ENCODE measurements around the gene MSMB.
"Not testable (repeated sequence)": the region's sequence is repeated elsewhere in the genome, so short reads cannot be mapped to it uniquely, and the experiment has no call there.

Gene MSMB, protein sequence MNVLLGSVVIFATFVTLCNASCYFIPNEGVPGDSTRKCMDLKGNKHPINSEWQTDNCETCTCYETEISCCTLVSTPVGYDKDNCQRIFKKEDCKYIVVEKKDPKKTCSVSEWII

DNA sequence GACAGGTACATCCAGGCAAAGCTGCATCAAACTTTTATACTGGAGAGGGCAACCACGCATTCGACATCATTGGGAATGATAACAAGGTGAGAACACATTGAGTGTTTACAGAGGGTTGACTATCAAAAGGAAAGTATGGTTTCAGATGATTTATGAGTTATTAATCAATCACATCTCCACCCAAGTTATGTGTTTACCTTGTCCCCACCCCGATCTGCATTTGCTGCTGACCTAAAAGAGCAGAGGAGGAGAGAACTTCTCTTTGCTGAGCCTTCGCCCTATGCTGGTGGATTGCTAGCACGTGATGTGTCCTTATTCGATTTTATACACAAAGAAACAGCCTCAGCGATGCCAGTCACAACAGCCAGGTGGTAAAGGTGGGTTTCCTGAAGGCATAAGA is at the start of gene MSMB:
MSMB (minus strand) TSS at position 9 of the 400 bp plus-strand sequence. CDS start 32 bp downstream, outside the sequence.
- DNase-seq (ENCODE audit: low read depth), result no peak

DNA sequence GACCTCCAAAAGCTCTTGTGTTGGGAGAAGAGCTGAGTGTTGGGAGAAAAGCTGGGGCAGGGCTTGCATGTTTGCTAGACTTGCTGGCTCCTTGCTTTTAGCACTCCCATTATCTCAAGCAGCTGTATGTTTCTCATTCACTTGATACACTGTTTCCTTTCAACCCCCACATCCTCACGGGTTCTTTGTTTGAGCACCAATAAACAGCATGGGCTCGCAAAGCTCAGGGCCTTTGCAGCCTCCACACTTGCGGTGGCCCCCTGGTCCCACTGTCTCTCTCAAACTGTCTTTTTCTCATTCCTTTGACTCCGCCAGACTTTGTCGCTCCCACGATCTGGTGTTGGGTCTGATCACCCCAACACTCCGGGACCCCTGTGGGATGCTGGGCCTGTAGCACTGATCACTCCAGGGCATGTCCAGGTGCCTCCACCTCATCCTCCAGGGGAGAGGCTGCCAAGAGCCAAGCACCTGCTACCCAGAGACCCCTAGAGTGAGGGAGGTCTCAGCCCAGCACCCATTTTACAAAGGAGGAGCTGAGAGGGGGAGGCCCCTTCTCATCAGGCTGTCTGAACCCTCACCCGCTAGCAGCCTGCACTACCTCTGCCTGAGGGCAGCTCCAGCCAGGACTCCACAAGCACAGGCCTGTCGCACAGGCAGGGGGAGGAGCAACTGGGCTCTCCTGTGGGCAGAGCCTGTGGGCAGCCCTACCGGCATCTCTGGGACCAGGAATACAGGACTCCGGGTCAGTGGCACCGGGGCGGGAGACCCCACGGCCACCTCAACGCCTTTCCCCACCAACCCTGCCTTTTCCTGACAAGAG is 49.1 kb upstream of the MSMB start:
- no peak for DNase-seq (ENCODE audit: low read depth)

DNA sequence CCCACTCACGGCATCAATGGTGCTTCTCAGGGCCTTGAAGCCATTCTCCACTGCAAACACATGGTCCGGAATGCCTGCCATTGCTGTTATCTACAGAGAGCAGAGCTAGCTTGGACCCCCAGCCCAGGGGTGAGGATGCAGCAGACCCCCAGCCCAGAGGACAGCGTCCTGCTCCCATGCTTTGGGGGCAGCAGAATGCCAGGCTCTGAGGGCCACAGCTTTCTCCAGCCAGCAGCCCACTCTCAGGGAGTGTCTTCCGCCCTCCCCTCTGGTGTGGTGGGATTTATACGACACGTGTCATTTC is 48.1 kb upstream of the MSMB start:
- DNase-seq (ENCODE audit: low read depth), result no peak

DNA sequence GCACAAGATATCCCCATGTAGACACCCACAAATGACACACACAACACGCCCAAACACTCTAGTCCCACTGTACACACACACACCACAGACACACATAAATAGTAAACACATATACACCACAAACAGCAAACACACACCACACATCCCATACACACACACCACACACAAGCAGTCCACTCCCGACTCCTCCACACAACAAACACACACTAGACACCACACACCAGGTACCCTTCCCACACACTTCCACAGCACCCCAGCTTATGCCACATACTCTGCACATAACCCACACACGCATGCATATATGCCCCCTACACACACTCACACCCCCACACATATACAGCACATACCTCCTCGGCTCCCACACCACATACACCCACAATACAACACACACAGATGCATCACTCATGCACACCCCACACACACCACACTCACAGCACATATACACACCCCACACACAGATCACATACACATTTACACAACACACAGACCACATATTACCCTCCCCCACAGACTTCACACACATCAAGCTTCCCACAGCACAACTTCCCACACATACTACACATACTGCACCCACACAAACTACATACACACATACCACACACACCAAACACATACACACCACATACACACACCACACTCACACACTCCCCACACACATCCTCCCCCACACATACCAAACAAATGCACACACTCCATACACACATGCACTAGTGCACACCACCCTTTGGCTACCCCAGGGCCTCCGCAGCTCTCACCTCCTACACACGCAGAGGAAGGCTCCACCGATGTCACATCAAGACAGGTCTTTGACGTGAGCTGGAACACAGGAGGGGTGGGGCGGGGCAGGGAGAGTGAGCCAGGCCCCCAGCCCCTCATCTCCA is 47.5 kb upstream of the MSMB start:
- not testable (repeated sequence) for DNase-seq (ENCODE audit: low read depth)

DNA sequence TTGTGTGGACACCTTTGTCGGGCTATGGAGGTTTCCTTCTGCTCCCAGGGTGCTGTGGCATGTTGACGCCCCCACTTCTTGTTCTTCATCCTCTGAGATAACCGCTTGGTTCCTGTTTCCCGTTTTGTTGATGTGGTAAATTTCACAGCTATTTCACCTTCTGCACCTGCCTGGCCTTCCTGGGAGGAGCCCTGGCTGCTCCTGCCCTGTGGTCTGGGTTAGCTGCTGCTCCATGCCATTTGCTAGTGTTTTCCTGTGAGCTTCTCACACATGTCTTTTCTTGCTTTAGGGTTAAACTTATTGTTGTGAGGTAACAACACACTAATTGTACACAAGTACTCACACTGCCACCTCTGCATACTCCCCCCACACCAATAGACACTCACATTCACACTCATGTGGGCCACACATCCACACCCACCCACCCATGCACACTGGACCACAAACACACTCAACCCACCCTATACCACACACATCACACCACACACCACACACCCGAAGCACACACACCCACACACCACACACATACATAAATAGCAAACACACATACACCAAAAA is 46.5 kb upstream of the MSMB start:
- no peak for DNase-seq (ENCODE audit: low read depth)

DNA sequence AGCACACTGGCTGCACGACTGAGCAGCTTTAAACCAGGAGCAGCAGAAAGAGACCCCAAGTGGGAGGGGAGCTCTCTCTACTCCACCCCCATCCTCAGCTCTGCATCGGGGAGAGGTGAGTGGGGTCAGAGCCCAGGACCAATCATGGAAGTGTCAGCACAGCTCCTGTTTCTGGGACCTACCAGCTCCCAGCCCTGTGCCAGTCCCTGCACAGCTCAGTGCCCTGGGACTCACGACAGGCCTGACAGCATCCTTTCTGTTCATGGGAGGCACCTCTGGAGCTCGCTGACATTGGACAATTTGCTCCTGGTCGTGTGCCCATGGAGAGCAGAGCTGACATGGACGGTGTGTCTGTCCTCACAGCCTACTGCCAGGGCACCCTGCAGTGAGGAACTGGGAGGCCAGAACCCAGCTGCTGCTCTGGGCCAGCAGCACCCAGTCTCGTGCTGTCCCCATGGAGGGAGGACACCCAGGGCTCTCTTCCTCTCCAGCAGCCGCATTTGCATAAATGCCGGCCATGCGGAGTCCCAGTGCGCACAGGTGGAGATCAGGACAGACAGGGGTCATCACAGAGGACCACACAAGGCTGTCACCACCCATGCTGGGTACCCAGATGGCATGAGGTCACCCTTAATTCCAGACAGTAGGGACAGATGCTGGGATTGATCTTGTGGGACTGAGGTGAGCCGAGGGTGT is 45.9 kb upstream of the MSMB start:
- no peak for DNase-seq (ENCODE audit: low read depth)

DNA sequence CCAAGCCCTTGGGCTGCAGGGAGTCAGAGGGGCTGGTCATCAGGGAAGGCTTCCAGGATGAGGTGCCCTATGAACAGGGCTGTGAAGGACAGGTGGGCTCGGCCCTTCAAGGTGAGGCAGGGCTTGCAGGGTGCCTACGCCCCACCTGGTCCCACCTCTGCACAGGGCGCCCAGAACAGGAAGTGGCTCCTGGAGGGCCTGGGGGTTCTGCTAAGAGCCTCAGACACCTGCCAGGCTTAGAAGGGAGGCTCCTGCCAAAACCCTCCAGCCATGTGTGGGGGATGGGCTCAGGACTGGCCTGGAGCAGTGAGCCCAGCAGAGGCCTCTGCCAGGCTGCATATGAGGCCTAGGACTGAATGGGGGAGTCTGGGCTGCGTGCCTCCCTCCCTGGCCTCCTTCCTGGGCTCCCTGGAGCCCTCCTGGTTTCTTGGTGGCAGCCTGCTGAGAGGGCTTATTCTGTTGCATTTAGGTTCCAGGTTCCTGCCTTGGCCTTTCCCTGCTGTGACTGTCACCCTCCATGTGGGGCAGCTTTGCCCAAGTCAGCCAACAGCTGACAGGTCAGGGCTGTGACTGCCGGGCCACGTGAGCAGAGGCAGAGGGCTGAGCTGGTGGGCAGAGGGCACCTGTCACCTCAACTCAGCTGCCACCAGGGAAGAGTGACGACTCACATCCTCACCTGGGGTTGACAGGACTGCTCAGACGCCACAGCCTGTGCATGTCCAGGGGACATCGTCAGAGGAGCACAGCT is 45.2 kb upstream of the MSMB start:
- DNase-seq (ENCODE audit: low read depth), result no peak

DNA sequence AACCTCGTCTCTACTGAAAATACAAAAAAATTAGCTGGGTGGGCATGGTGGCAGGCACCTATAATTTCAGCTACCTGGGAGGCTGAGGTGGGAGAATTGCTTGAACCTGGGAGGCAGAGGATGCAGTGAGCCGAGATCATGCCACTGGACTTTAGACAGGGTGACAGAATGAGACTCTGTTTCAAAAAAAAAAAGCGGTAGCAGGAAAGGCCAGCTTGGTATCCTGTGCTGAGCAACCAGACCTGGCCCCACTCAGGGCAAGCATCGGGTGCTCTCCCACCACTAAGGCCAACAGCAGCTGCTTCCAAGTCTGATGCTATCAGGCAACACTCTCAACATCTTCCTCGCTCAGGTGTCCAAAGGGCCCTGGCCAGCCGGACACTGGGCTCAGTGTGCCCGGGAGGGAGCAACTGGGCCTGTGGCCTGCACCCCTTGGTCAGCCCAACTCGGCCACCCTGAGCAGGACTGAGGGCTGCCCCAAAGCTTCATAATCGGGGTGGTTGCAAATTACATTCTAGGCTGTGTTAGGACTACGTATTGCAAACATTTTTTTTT is 44.3 kb upstream of the MSMB start:
- no peak for DNase-seq (ENCODE audit: low read depth)

DNA sequence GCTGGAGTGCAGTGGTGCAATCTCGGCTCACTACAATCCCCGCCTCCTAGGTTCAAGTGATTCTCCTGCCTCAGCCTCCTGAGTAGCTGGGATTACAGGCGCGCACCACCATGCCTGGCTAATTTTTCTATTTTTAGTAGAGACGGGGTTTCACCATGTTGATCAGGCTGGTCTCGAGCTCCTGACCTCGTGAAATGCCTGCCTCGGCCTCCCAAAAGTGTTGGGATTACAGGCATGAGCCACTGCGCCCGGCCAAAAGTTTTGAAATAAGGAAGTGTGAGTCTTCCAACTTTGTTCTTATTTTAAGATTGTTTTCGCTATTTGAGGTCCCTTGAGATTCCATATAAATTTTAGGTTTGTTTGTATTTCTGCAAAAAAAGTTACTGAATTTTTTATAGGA is 41.3 kb upstream of the MSMB start:
- not testable (repeated sequence) for DNase-seq (ENCODE audit: low read depth)

DNA sequence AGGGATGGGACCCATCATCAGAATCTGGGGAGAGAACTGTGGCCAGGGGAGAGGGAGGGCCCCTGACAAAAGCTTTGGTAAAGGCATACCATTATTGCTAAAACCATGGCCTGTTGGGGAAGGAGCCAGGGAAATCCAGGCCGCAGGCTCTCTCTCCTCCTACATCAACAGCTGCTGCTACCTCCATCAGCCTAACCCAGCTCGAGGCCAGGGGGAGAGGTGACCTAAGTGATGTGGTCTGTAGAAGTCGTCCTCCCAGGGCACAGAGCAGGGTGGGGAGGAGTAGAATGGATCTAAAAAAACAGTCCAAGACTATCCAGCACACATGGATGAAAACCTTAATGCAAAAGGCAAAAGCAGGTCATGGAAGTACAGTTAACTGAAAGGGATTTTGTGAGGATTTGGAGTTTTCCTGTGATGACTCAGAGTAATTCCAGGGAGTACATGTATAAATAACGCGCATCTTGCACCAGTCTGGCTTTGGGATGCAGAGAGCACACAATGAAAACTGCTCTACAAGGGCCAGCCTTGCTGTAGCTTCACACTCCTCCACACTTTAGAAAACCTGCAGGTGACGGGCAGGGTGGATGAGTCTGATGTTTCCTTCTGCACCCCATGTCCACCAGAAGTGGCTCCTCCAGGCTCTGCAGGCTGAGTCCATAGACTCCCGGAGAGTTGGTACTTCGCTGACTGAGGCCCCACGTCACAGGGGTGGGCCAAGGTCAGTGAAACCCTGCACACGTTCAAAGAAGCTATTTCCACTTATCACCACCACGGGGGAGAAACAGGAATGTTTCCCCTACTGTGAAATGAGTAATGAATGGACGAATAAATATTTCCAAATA is 38.5 kb upstream of the MSMB start:
- DNase-seq (ENCODE audit: low read depth), result peak; percentile 50

DNA sequence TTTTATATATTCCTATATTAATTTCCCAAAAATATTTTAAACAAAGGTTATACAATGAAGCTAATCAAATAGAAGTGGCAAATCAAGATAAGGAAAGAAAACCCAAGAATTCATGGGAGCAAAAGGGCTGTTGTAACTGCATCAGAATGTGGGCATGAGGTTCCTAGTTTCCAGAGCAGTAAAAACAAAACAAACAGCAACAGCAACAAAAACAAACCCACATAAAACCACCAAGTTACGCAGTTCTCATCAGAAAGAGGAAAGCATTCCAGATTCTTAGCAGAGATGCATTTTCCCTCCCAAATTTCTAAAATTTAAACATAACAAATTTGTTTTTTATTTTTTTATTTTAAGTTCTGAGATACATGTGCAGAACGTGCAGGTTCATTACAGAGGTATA is 34.8 kb upstream of the MSMB start:
- DNase-seq (ENCODE audit: low read depth), result peak; percentile 22

DNA sequence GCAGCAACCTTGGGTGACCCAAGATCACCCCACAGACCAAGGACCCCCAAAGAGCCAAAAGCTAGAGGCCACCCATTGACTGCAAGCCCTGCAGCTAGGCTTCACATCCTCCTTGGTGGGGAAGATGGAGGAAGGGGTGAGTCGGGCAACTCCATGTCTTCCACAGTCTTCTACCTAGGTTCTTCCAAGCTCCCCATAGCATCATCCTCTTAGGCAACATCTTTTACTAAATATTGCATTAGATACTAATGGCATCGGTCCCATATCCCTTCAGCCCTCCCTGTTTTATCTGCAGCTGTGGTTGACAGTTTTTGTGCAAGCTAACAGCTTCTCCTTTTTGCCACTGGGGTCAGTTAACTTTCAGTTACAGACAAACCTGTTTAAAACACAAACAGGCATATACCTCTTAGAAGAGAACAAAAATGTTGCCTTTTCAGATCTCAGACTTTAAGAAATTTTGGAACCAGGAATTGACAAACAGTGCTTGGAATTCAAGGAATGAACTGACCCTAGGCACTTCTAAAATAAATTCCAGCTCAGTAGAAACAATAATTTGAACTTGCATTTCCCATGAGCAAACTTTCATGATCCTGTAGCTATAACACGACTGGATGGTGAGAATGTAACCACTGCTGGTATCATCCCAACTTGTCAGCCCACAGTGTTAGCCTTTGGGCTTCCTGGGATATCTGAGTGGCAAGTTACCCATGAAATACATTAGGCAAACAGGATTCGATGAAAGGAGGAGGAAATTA is 33.9 kb upstream of the MSMB start:
- peak; percentile 66 for DNase-seq (ENCODE audit: low read depth)

DNA sequence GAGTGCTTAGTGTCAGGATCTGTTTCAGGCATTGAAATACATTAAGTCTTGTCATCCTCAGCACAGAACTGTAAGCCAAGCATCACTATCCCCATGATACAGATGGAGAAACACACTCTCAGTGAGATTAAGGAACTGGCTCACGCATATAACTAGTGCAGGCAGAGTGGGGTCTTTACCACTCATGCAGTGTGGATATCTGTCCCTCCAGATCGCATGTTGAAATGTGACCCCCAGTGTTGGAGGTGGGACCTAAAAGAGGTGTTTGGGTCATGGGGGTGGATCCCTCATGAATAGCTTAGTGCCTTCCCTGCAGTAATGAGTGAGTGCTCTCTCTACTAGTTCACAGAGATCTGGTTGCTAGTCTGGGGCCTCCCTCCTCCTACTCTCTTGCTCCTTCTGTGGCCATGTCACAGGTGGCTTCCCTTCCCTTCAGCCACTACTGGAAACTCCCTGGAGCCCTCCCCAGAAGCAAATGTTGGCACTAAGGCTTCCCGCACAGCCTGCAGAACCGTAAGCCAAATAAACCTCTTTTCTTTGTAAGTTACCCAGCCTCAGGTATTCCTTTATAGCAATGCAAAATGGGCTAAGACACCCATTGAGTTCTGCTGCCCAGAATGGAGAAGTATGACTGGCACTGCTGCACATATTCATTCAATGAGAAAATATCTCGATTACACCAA is 31.8 kb upstream of the MSMB start:
- DNase-seq (ENCODE audit: low read depth), result no peak

DNA sequence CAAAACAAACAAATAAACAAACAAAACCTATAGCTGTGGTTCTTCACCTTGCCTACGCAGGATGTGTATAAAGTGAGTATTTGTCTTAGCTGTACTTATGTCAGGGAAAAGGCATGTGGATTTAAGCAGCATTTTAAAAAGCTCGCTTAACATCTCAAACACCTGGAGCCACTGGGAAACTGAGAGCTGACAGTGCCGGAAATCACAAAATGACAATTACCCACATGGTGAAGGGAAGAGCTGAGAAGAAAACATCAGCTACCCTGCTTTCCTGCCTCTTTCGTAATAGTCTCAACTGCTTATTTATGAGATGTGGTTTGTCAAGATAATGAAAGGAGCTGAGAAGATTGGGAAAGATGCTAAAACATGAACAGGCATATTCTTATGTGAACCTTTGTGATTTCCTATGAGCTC is 31.1 kb upstream of the MSMB start:
- DNase-seq (ENCODE audit: low read depth), result peak; percentile 42

DNA sequence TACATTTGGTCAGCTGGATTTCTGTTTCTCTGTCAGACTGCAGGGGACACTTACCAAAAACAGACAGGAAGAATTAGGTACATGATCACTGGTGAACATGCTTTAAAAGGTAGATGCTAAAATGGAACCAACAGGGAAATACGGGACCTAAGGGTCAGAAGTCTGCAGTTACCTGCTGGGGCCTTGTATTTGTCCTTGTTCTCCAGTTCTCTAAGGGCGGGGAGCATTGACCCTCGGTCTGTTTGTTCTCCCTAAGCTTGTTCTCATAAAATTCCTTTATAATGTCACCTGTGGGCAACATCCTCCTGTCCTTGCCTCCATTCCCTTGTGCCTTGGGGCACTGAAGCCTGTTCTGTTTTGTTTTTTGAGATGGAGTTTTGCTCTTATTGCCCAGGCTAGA is 29.8 kb upstream of the MSMB start:
- no peak for DNase-seq (ENCODE audit: low read depth)

DNA sequence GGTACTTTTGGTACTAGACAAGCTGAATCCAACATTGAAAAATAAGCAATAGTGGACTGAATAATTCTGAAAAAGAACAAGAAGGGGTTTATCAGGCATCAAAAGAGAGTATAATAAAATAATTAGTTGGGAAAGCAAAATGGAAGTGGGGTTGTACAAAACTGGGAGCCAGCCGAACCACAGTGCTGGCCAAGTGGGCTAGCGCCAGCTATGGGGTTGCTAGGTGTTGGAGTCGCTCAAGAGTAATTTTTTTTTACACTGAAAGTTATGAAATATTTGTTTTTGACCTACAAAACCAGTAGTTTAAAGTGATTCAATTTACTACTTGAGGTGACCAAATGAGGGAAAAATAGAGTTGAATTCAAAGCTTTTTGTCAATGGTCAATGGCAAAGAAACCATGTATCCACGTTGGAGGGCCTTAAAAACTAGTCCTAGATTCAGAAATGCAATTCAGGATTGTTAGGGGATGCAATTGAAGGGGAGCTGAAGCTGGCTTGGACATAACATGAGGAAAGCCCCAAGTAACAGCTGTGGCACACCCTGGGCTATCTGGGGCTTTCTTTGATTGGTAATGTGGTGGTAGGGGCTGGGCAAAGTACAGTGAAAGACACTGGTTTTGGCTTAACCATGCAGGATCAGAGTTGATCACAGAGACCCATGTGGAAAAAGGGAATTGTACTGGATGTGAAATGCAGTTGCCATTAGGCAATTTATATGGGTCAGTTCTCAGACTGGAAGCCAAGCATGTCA is 28.3 kb upstream of the MSMB start:
- DNase-seq (ENCODE audit: low read depth), result no peak

DNA sequence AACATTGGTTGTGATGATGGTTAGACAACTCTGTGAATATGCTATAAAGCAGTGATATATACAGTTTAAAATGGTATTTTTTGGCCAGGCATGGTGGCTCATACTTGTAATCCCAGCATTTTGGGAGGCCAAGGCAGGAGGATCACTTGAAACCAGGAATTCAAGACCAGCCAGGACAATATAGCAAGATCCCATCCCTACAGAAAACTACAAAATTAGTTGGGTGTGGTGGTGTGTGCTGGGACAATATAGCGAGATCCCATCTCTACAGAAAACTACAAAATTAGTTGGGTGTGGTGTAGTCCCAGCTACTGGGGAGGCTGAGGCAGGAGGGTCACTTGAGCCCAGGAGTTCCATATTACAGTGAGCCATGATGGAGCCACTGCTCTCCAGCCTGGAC is 27.5 kb upstream of the MSMB start:
- no peak for DNase-seq (ENCODE audit: low read depth)

DNA sequence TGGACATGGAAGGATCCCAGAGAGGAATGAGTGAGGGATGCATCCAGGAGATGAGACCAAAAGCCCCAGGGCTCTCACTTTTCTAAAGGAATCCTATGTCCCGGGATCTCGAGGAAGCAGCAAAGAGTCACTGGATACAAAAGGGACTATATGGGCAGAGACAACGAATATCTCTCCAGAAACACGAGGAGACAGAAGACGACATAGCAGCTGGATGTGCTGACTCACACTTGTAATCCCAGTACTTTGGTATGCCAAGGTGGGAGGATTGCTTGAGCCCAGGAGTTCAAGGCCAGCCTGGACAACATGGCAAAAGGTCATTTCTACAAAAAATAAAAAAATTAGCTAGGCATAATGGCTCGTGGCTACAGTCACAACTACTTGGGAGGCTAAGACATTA is 24.7 kb upstream of the MSMB start:
- peak; percentile 4 for DNase-seq (ENCODE audit: low read depth)
